Esophagus muscularis mucosa (tissue), 4 donors: ENCODE results near the gene BAIAP2. TPM values are rescaled to one million over a fixed set of nuclear protein-coding genes. Genes with fewer than 3 reads are reported as not detected.
"Not testable (repeated sequence)": the region's sequence is repeated elsewhere in the genome, so short reads cannot be mapped to it uniquely, and the experiment has no call there.

Experiments used
- DNase-seq: peaks from one replicate; pipeline ENCODE4 v3.0.0-alpha.2; 2017; ENCODE audit errors: extremely low spot score
- H3K27ac ChIP-seq, 4 donors: fragments of 200-600 bp; sonication (generic); replicated peaks in 1 of 4; 1 replicate in 3 of 4; 2 replicates in 1 of 4; pipeline ENCODE4 v1.5.1; 2016 to 2019; ENCODE audit warnings: mild to moderate bottlenecking in 1 of 4
- H3K27me3 ChIP-seq, 4 donors: fragments of 200-600 bp; sonication (generic); one replicate each; pipeline versions ENCODE4 v1.5.1 to v1.6.0; 2016 to 2019
- H3K36me3 ChIP-seq, 4 donors: fragments of 200-600 bp; sonication (generic); one replicate each; pipeline ENCODE4 v1.5.1; 2016 to 2019
- H3K4me1 ChIP-seq, 4 donors: fragments of 200-600 bp; sonication (generic); one replicate each; pipeline ENCODE4 v1.5.1; 2016 to 2019
- H3K4me3 ChIP-seq, 4 donors: fragments of 200-600 bp; sonication (generic); 1 replicate in 2 of 4; 2 replicates in 2 of 4; pipeline ENCODE4 v1.5.1; 2016 to 2019; ENCODE audit warnings: mild to moderate bottlenecking in 4 of 4, moderate library complexity in 1 of 4
- H3K9me3 ChIP-seq, 4 donors: fragments of 200-600 bp; sonication (generic); 1 replicate in 3 of 4; 2 replicates in 1 of 4; pipeline ENCODE4 v1.5.1; 2016 to 2019
- EP300 ChIP-seq: sonication (generic); formaldehyde crosslinking; IDR thresholded peaks from one replicate; pipeline ENCODE4 v1.6.1; 2017; ENCODE audit warnings: antibody characterized with exemption
- POLR2A ChIP-seq: fragments of 450-650 bp; IDR thresholded peaks from one replicate; pipeline ENCODE4 v1.6.1; 2017; ENCODE audit warnings: antibody characterized with exemption, moderate library complexity, mild to moderate bottlenecking, low read depth
- POLR2AphosphoS5 ChIP-seq, 2 donors: sonication (generic); formaldehyde crosslinking; IDR thresholded peaks; one replicate each; pipeline ENCODE4 v1.6.1; 2017; ENCODE audit warnings: antibody characterized with exemption in 2 of 2
- WGBS: methylation state at CpG from one replicate; pipeline ENCODE4 v1.1.5; 2018; 5-methylcytosine and 5-hydroxymethylcytosine counted together
- intact Hi-C: fragments of 100-400 bp; cut with DNase I; formaldehyde crosslinking; loops from one replicate; pipeline ENCODE4 v1.15.1; 2023
- total RNA-seq, 4 donors: library from RNA; depleted of rRNA; stranded (reverse); fragments of >200 nt; gene quantifications; one replicate each; pipeline versions ENCODE4 v1.1.0 to v1.2.1, GENCODE V29; 2016
- TF ChIP-seq, protein P1 (sequence below), 3 experiments: fragments of 200-600 bp in 2 of 3; fragments of 450-650 bp in 1 of 3; sonication (generic) in 2 of 3; IDR thresholded peaks; one replicate each; pipeline ENCODE4 v1.5.1; 2017 to 2019; ENCODE audit warnings: antibody characterized with exemption in 3 of 3, mild to moderate bottlenecking in 2 of 3, moderate library complexity in 1 of 3

BAIAP2 gene
- total RNA-seq, 4 donors from 2014 or later, result 31.1 to 54.5 (median 36.7) TPM

DNA sequence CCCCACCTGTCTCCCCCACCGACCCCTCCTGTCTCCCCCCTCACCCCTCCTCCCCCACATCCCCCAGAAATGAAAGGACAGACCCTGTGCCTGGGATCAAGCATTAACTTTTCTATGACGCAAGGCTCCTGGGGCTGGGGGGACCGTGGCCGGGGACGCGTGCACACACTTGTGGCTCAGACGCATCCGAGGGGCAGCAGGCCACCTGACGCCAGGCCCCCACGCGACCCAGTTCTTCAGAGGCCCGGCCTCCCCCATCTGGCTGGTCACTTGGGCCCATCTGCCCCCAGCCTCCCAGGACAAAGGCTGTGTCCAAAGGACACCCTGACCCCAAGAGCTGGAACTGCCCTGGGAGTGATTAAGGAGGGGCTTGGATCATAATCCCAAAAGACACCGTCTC lies 116.3 kb downstream of the BAIAP2 start:
- 91% methylated on average over 9 of the region's 13 CpGs for WGBS
- Histone ChIP-seq H3K27me3 (no peaks in the 10 kb centered on the region), H3K36me3 (no peaks in the 10 kb centered on the region), H3K4me1 (peaks cover 0 to 7% (median 0%) of the 10 kb centered on the region in 4 donors), H3K27ac (no peak overlapping the region), H3K4me3 (no peak overlapping the region), H3K9me3 (no peaks in the 10 kb centered on the region)
- TF ChIP-seq, protein P1, sequence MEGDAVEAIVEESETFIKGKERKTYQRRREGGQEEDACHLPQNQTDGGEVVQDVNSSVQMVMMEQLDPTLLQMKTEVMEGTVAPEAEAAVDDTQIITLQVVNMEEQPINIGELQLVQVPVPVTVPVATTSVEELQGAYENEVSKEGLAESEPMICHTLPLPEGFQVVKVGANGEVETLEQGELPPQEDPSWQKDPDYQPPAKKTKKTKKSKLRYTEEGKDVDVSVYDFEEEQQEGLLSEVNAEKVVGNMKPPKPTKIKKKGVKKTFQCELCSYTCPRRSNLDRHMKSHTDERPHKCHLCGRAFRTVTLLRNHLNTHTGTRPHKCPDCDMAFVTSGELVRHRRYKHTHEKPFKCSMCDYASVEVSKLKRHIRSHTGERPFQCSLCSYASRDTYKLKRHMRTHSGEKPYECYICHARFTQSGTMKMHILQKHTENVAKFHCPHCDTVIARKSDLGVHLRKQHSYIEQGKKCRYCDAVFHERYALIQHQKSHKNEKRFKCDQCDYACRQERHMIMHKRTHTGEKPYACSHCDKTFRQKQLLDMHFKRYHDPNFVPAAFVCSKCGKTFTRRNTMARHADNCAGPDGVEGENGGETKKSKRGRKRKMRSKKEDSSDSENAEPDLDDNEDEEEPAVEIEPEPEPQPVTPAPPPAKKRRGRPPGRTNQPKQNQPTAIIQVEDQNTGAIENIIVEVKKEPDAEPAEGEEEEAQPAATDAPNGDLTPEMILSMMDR (IDR thresholded peaks at IDR 0.05), result no peak
- TF ChIP-seq EP300, result no peak
- no peak for TF ChIP-seq POLR2AphosphoS5 (IDR thresholded peaks at IDR 0.05)
- no peak for TF ChIP-seq POLR2A
- intact Hi-C loops, result no loop called here
- no peak for DNase-seq

DNA sequence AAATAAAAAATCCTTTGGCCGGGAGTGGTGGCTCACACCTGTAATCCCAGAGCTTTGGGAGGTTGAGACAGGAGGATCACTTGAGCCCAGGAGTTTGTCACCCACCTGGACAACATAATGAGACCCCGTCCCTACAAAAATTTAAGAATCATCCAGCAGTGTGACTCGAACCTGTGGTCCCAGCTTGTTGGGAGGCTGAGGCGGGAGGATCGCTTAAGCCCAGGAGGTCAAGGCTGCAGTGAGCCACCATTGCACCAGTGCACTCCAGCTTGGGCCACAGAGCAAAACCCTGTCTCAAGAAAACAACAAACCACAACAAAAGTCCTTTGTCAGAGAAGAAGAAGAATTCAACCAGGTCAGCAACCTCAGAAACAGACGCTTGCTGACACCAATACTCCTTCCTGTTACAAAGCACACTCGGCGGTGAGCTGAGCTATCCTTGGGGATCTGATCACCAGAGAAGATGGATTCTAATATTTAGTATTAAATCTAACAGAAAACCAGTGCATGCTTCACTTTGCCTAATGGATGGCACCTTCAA lies 117.4 kb downstream of the BAIAP2 start:
- 81% methylated on average over 8 of the region's 8 CpGs for WGBS
- Histone ChIP-seq H3K9me3 (no peaks in the 10 kb centered on the region), H3K4me3 (no peak overlapping the region), H3K36me3 (no peaks in the 10 kb centered on the region), H3K4me1 (peaks cover 0 to 7% (median 0%) of the 10 kb centered on the region in 4 donors), H3K27ac (no peak overlapping the region), H3K27me3 (no peaks in the 10 kb centered on the region)
- no peak for DNase-seq
- intact Hi-C loops, result no loop called here
- TF ChIP-seq POLR2A (no peak), EP300 (no peak), POLR2AphosphoS5 (IDR thresholded peaks at IDR 0.05) (no peak)
- TF ChIP-seq, protein P1 (IDR thresholded peaks at IDR 0.05), result no peak

DNA sequence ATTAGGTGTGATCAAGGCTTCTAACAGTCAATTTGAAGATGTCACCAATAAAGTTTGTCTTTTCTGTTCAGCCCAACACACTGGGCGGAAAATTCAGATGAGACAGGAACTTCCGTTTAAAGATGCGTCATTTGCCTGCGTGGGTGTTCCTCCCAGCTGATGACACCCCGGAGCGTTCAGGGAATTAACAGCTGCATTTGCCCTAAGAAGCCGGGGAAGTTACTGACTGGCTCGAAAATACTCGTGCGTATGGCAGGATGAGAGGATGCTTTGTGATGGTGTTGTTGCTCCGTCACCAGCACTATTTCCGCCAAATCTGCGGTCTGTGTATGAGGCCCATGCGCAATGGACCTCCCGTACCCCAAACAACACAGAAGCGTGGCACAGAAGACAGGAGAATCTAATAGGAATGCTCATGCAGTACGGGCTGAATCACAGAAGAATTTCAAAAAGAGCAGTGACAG lies 118.4 kb downstream of the BAIAP2 start:
- WGBS, result 65% methylated on average over 15 of the region's 17 CpGs
- Histone ChIP-seq H3K27me3 (no peaks in the 10 kb centered on the region), H3K9me3 (no peaks in the 10 kb centered on the region), H3K4me1 (peaks cover 0 to 7% (median 0%) of the 10 kb centered on the region in 4 donors), H3K27ac (no peak overlapping the region), H3K36me3 (no peaks in the 10 kb centered on the region), H3K4me3 (no peak overlapping the region)
- no peak for DNase-seq
- intact Hi-C loops, result no loop called here
- no peak for TF ChIP-seq EP300
- TF ChIP-seq, protein P1 (IDR thresholded peaks at IDR 0.05), result no peak
- no peak for TF ChIP-seq POLR2A
- TF ChIP-seq POLR2AphosphoS5 (IDR thresholded peaks at IDR 0.05), result no peak

DNA sequence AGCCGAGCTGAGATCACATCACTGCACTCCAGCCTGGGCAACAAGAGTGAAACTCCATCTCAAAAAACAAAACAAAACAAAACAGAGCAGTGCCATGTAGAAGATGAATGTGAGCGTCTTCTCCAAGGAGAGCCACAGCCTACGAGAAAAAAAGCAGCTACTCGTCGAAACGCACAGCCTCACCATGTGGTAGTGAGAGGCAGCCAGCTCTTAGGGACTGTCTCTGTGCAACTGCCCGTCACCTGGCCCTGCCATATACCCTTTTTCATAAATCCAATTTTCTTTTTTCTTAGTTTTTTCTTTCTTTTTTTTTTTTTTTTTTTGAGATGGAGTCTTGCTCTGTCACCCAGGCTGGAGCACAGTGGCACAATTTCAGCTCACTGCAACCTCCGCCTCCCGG lies 119.1 kb downstream of the BAIAP2 start:
- H3K4me3 ChIP-seq, H3K9me3 ChIP-seq, DNase-seq, intact Hi-C loops, H3K27me3 ChIP-seq, H3K4me1 ChIP-seq, H3K36me3 ChIP-seq, H3K27ac ChIP-seq: not testable (repeated sequence)
- WGBS, result 90% methylated on average over 9 of the region's 9 CpGs

DNA sequence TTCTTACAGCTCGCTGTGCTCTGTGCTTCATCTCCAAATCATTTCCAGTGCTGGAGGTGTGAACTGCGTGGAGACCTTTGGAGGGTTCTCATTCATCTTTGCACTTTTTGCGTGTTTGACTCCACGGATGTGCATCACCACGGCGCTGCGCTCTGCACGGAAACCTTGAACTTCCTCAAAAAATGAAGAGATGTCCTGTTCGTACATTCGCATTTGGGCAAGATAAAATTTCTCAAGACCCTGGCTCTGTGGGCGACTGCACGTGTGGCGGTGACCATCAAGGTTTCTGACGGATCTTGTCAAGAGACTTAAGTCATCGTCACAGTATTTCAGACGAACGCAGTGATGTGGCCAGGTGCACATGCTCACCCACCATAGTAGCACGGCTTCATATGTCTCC lies 120.0 kb downstream of the BAIAP2 start:
- no peaks in the 10 kb centered on the region for H3K9me3 ChIP-seq
- no peaks in the 10 kb centered on the region for H3K36me3 ChIP-seq
- 81% methylated on average over 18 of the region's 18 CpGs for WGBS
- no peak overlapping the region for H3K4me3 ChIP-seq
- TF ChIP-seq POLR2AphosphoS5 (IDR thresholded peaks at IDR 0.05) (no peak), POLR2A (no peak), EP300 (no peak)
- TF ChIP-seq, protein P1 (IDR thresholded peaks at IDR 0.05), result no peak
- peaks cover 0 to 4% (median 0%) of the 10 kb centered on the region in 4 donors for H3K27me3 ChIP-seq
- DNase-seq, result no peak
- peaks cover 0 to 10% (median 2%) of the 10 kb centered on the region in 4 donors for H3K4me1 ChIP-seq
- intact Hi-C loops, result no loop called here
- H3K27ac ChIP-seq, result no peak overlapping the region
